ENCODE measurements around the gene SACM1L. TPM values are rescaled to one million over a fixed set of nuclear protein-coding genes. Genes with fewer than 3 reads are reported as not detected.

The SACM1L gene
- total and polyA plus RNA-seq, 2 donors (not counting 3 experiments of a cell fraction or from before 2014, with no cell fraction given), result 11.9 to 39.9 TPM

GRCh38 chr3:45792036-45792435, 102.8 kb downstream of the SACM1L start:
- DNase-seq (ENCODE audit: low read depth, low spot score) (no peak), FAIRE-seq (no peak)
- Histone ChIP-seq H3K27me3 (ENCODE audit: control insufficient read depth in 2 of 2, insufficient read depth in 2 of 2, low read length in 2 of 2) (peaks cover 36 to 47% of the 10 kb centered on the region in 2 experiments), H4K20me1 (replicated peaks; ENCODE audit: control insufficient read depth, extremely low read depth, insufficient read depth, low read length) (no peaks in the 10 kb centered on the region), H3K4me2 (ENCODE audit: insufficient read depth, low read length) (no peak overlapping the region), H3K9me3 (replicated peaks; ENCODE audit: control insufficient read depth, insufficient read depth, low read length) (no peaks in the 10 kb centered on the region), H3K27ac (ENCODE audit: insufficient read depth, low read depth, low read length) (no peak overlapping the region), H3K79me2 (ENCODE audit: control insufficient read depth, insufficient read depth, low read length) (no peaks in the 10 kb centered on the region), H3K9me1 (replicated peaks; ENCODE audit: control insufficient read depth, extremely low read depth, insufficient read depth, low read length) (no peaks in the 10 kb centered on the region), H3K4me1 (ENCODE audit: control insufficient read depth, extremely low read depth, insufficient read depth, low read length) (peaks cover 8% of the 10 kb centered on the region), H3K36me3 (ENCODE audit: control insufficient read depth in 2 of 2, extremely low read depth in 1 of 2, insufficient read depth in 2 of 2, low read length in 2 of 2) (no peaks in the 10 kb centered on the region), H2AFZ (ENCODE audit: low read depth, low read length) (no peak overlapping the region), H3K9ac (replicated peaks; ENCODE audit: extremely low read depth, insufficient read depth, low read length) (no peak overlapping the region), H3K4me3 (replicated peaks in 1 of 3; ENCODE audit: insufficient read depth in 1 of 3, low read depth in 1 of 3, low read length in 3 of 3) (no peak overlapping the region)
- dilution Hi-C loops (cut with MboI; ENCODE audit: extremely low pct_ligation_motif_present, low sequenced_read_pairs) (no loop called here), intact Hi-C loops (cut with micrococcal nuclease) (no loop called here)
- ChIA-PET POLR2A (no interaction called here), CTCF (interaction anchor here (2.3 kb wide), 1 partner anchor 31 kb away, joined by 7 read pairs; no protein-coding TSS in a partner anchor)
- TF ChIP-seq MYC (IDR thresholded peaks at IDR 0.05; ENCODE audit: low read depth, low read length) (no peak), GATA2 (IDR thresholded peaks at IDR 0.05; ENCODE audit: insufficient read depth, insufficient read length, low read depth, low read length) (no peak), EZH2 (IDR thresholded peaks at IDR 0.05; ENCODE audit: borderline replicate concordance, low read depth, low read length, severe bottlenecking) (no peak), POLR2AphosphoS5 (IDR thresholded peaks at IDR 0.05; ENCODE audit: insufficient read depth, low read depth, low read length) (no peak), JUN (IDR thresholded peaks at IDR 0.05; ENCODE audit: borderline replicate concordance, insufficient read depth, insufficient read length, low read depth) (no peak), FOS (IDR thresholded peaks at IDR 0.05; ENCODE audit: borderline replicate concordance, insufficient read depth, low read length) (no peak), CTCF (IDR thresholded peaks at IDR 0.05; ENCODE audit: extremely low read depth in 1 of 2, insufficient read depth in 1 of 2, low read depth in 1 of 2, low read length in 2 of 2) (no peak)
- no TSS peak for BruUV-seq (replicated peaks)

Measured in endothelial cell of umbilical vein (primary cell).